Suprapubic skin (tissue), 4 donors: ENCODE data around the gene ADAMTSL2. TPM values are rescaled to one million over a fixed set of nuclear protein-coding genes. Genes with fewer than 3 reads are reported as not detected.

Experiments used
- DNase-seq, 2 donors: peaks; one replicate each; pipeline ENCODE4 v3.0.0-alpha.2; 2019; ENCODE audit warnings: low spot score in 2 of 2
- H3K27ac ChIP-seq: fragments of 200-600 bp; sonication (generic); one replicate; pipeline ENCODE4 v1.5.1; 2019
- H3K27me3 ChIP-seq: fragments of 200-600 bp; sonication (generic); one replicate; pipeline ENCODE4 v1.5.1; 2019
- H3K36me3 ChIP-seq: fragments of 200-600 bp; sonication (generic); one replicate; pipeline ENCODE4 v1.5.1; 2019
- H3K4me1 ChIP-seq: fragments of 200-600 bp; sonication (generic); one replicate; pipeline ENCODE4 v1.5.1; 2019
- H3K4me3 ChIP-seq: fragments of 200-600 bp; sonication (generic); one replicate; pipeline ENCODE4 v1.5.1; 2019; ENCODE audit warnings: mild to moderate bottlenecking
- H3K9me3 ChIP-seq: fragments of 200-600 bp; sonication (generic); one replicate; pipeline ENCODE4 v1.5.1; 2019
- EP300 ChIP-seq: sonication (generic); formaldehyde crosslinking; IDR thresholded peaks from one replicate; pipeline ENCODE4 v1.6.1; 2017; ENCODE audit warnings: antibody characterized with exemption
- POLR2A ChIP-seq, 2 donors: fragments of 450-650 bp; IDR thresholded peaks; one replicate each; pipeline ENCODE4 v1.6.1; 2017; ENCODE audit warnings: antibody characterized with exemption in 2 of 2, mild to moderate bottlenecking in 2 of 2, moderate library complexity in 2 of 2
- POLR2AphosphoS5 ChIP-seq, 3 donors: sonication (generic); formaldehyde crosslinking; IDR thresholded peaks; one replicate each; pipeline ENCODE4 v1.6.1; 2017; ENCODE audit warnings: antibody characterized with exemption in 3 of 3
- WGBS: methylation state at CpG from one replicate; pipeline ENCODE4 v1.1.5; 2018; 5-methylcytosine and 5-hydroxymethylcytosine counted together
- total RNA-seq, 4 donors: library from RNA; depleted of rRNA; stranded (reverse); fragments of >200 nt; gene quantifications; one replicate each; pipeline ENCODE4 v1.1.0, GENCODE V29; 2016
- TF ChIP-seq, protein P1 (sequence below), 2 donors: fragments of 200-600 bp in 1 of 2; fragments of 450-650 bp in 1 of 2; sonication (generic) in 1 of 2; IDR thresholded peaks; one replicate each; pipeline ENCODE4 v1.5.1; 2016 to 2019; ENCODE audit warnings: antibody characterized with exemption in 2 of 2, mild to moderate bottlenecking in 1 of 2, moderate library complexity in 1 of 2

Gene ADAMTSL2
- total RNA-seq, 4 donors from 2014 or later = 0.16 to 0.85 (median 0.46) TPM

DNA sequence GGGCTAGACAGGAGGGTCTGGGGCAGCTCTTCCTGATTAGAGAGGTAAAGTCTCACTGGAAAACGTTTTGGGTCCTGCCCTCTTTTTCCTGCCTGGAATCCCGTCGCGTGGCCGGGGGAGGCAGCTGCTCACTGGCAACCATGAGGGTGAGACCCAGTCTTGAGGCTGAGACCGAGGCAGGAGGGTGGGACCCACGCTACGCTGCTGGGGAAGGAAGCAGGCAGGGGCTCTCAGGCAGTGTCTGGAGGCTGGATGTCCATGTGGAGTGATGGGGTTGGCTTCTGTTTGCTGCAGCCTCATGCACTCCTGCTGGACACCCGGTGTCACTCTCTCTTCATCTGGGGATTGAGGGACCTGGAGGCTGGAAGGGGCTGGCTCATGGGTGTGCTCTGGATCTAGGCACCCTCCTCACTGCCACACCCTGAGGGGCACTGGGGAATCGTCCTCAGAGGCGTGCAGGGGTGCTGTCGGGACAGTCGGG, 44.3 kb upstream of the ADAMTSL2 start:
- Histone ChIP-seq H3K4me3 (no peak overlapping the region), H3K36me3 (no peaks in the 10 kb centered on the region), H3K27ac (no peak overlapping the region), H3K9me3 (no peaks in the 10 kb centered on the region), H3K4me1 (peaks cover 11% of the 10 kb centered on the region), H3K27me3 (peaks cover 23% of the 10 kb centered on the region)
- TF ChIP-seq, protein P1, sequence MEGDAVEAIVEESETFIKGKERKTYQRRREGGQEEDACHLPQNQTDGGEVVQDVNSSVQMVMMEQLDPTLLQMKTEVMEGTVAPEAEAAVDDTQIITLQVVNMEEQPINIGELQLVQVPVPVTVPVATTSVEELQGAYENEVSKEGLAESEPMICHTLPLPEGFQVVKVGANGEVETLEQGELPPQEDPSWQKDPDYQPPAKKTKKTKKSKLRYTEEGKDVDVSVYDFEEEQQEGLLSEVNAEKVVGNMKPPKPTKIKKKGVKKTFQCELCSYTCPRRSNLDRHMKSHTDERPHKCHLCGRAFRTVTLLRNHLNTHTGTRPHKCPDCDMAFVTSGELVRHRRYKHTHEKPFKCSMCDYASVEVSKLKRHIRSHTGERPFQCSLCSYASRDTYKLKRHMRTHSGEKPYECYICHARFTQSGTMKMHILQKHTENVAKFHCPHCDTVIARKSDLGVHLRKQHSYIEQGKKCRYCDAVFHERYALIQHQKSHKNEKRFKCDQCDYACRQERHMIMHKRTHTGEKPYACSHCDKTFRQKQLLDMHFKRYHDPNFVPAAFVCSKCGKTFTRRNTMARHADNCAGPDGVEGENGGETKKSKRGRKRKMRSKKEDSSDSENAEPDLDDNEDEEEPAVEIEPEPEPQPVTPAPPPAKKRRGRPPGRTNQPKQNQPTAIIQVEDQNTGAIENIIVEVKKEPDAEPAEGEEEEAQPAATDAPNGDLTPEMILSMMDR (IDR thresholded peaks at IDR 0.05) = no peak
- no peak for TF ChIP-seq EP300
- TF ChIP-seq POLR2A (IDR thresholded peaks at IDR 0.05) = no peak
- no peak for TF ChIP-seq POLR2AphosphoS5 (IDR thresholded peaks at IDR 0.05)
- no peak for DNase-seq
- 59% methylated on average over 11 of the region's 13 CpGs for WGBS

GRCh38 chr9:133490865-133491655, 43.4 kb upstream of the ADAMTSL2 start:
- Histone ChIP-seq H3K36me3 (no peaks in the 10 kb centered on the region), H3K4me3 (no peak overlapping the region), H3K9me3 (no peaks in the 10 kb centered on the region), H3K4me1 (peaks cover 11% of the 10 kb centered on the region), H3K27ac (no peak overlapping the region), H3K27me3 (peaks cover 25% of the 10 kb centered on the region)
- 37% methylated on average over 3 of the region's 12 CpGs for WGBS
- no peak for DNase-seq
- no peak for TF ChIP-seq EP300
- TF ChIP-seq, protein P1 (IDR thresholded peaks at IDR 0.05) = no peak
- no peak for TF ChIP-seq POLR2A (IDR thresholded peaks at IDR 0.05)
- no peak for TF ChIP-seq POLR2AphosphoS5 (IDR thresholded peaks at IDR 0.05)

DNA sequence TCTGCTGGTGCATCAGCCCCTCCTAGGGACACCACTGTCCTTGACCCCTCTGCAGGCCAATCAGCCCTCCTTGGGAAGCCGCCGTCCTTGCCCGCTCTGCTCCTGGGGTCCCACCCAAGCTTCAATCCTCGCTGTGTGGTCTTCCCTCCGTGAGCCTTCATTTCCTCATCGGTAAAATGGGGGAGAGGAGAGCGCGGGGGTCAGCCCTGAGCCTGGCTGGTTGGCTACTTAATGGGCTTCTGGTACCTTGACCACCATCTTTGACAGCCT, 42.9 kb upstream of the ADAMTSL2 start:
- TF ChIP-seq POLR2AphosphoS5 (IDR thresholded peaks at IDR 0.05) (no peak), EP300 (no peak)
- no peak for DNase-seq
- Histone ChIP-seq H3K27me3 (peaks cover 31% of the 10 kb centered on the region), H3K36me3 (no peaks in the 10 kb centered on the region), H3K27ac (no peak overlapping the region), H3K9me3 (no peaks in the 10 kb centered on the region), H3K4me1 (peaks cover 11% of the 10 kb centered on the region), H3K4me3 (no peak overlapping the region)
- WGBS = 92% methylated on average over 8 of the region's 8 CpGs

DNA sequence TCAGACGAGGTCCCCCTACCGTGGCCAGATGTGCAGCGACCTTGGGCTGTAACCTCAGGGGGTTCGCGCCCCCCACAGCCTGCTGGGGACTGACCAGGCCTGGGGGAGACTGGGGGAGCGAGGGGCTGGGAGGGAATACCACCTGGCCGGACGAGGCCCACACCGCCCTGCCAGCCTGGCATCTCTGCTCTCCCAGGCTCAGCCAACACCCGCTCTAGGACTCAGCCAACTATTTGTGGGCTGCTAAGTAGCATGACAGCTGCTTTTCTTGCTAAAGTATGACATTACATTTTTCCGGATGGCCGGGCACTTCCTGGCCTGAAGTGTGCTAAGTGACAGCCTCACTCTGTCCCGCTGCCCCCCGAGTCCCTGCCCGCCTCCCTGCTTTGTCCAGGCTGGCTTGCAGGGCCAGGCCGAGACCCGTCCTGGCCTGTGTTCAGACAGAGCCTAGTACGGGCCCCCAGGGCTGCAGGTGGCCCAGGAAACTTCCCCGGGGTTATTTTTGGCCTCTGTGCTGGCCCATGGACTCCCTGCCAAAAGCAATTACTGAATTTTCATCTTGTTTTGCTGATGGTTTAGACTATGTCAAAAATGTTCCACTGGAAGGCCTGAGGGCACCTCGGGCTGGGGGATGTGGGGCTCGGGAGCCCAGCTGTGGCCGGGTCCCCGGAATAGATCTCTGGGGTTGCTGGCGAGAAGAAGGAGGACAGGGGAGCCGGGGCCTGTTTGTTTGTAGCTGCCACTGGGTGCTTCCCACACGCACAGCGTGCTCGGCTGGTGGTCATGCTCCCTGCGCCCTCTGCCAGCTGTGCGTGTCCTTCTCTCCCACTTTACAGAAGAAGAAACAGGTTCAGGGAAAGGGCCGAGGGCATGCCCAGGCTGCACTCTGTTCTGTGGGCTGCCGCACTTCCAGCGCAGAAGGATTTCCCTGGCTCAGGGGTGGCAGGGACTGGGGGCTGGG, 42.2 kb upstream of the ADAMTSL2 start:
- Histone ChIP-seq H3K27me3 (peaks cover 38% of the 10 kb centered on the region), H3K4me3 (no peak overlapping the region), H3K27ac (no peak overlapping the region), H3K9me3 (no peaks in the 10 kb centered on the region), H3K36me3 (no peaks in the 10 kb centered on the region), H3K4me1 (peaks cover 11% of the 10 kb centered on the region)
- TF ChIP-seq, protein P1 (IDR thresholded peaks at IDR 0.05) = no peak
- TF ChIP-seq POLR2A (IDR thresholded peaks at IDR 0.05) = no peak
- TF ChIP-seq POLR2AphosphoS5 (IDR thresholded peaks at IDR 0.05) = no peak
- no peak for TF ChIP-seq EP300
- WGBS = 67% methylated on average over 6 of the region's 33 CpGs
- DNase-seq = no peak

GRCh38 chr9:133493428-133493827, 41.1 kb upstream of the ADAMTSL2 start:
- no peak overlapping the region for H3K4me3 ChIP-seq
- no CpG with 5 or more reads among the region's 11 CpGs for WGBS
- peaks cover 11% of the 10 kb centered on the region for H3K4me1 ChIP-seq
- TF ChIP-seq POLR2AphosphoS5 (IDR thresholded peaks at IDR 0.05) (no peak), POLR2A (IDR thresholded peaks at IDR 0.05) (no peak), EP300 (no peak)
- TF ChIP-seq, protein P1 (IDR thresholded peaks at IDR 0.05) = no peak
- H3K36me3 ChIP-seq = no peaks in the 10 kb centered on the region
- peaks cover 37% of the 10 kb centered on the region for H3K27me3 ChIP-seq
- no peaks in the 10 kb centered on the region for H3K9me3 ChIP-seq
- no peak for DNase-seq
- H3K27ac ChIP-seq = no peak overlapping the region
